Measurements from ENCODE around the gene PDE3A. TPM values are rescaled to one million over a fixed set of nuclear protein-coding genes. Genes with fewer than 3 reads are reported as not detected.

The PDE3A gene
- polyA plus RNA-seq, result 2.7 and 4.2 TPM in 2 replicates

DNA sequence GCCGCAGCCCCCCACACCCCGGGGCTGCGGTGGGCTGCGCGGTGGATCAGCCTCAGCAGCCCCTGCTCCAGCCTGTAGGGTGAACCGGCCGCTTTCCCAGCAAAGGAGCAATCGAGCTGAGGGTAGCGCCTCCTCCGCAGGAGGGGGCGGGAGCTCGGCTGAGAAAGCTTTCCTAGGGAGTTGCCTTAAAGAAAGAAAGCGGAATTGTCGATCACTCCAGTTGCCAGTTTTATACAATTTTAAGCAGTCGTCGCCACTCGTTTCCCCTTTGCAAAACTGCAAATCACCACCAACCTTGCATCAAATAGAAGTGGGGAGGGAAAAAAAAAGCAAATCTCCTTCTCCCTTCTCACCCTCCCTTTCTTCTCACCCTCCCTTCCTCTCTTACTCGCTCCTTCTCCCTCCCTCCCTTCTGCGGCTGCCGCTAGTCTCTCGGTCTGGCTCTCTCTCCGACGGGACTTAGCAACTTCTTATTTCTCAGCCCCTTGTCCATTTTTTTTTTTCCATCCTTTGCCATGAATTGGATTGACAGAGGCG is at the start of gene PDE3A:
Gene PDE3A (plus strand): TSS at position 424 of the 537 bp plus-strand sequence. CDS start 748 bp downstream, outside the sequence.

GRCh38 chr12:20695232-20695631 is 326.9 kb downstream of the PDE3A start, which contains the start of gene SLCO1C1:
Gene SLCO1C1, plus strand, starts transcription at chr12:20695332. Its CDS starts 4,245 bp downstream, at chr12:20699577.

All from Purkinje cell (primary cell).